ENCODE measurements around the gene KCNQ1OT1. TPM values are rescaled to one million over a fixed set of nuclear protein-coding genes. Genes with fewer than 3 reads are reported as not detected.

Gene KCNQ1OT1
- total RNA-seq, 1 donor from 2014 or later = 0.53 TPM

- no peak for DNase-seq (ENCODE audit: low read depth, low spot score)
These were observed 126.4 kb downstream of the KCNQ1OT1 start for GRCh38 chr11:2573240-2574042.

- no peak for DNase-seq (ENCODE audit: low read depth, low spot score)
These were observed 127.1 kb downstream of the KCNQ1OT1 start for GRCh38 chr11:2572491-2573239.

- no peak for DNase-seq (ENCODE audit: low read depth, low spot score)
These were observed 128.1 kb downstream of the KCNQ1OT1 start for GRCh38 chr11:2571598-2572281.

- no peak for DNase-seq (ENCODE audit: low read depth, low spot score)
These were observed 128.8 kb downstream of the KCNQ1OT1 start for GRCh38 chr11:2570841-2571597.

GRCh38 chr11:2570211-2570811 lies 129.5 kb downstream of the KCNQ1OT1 start:
- no peak for DNase-seq (ENCODE audit: low read depth, low spot score)

- DNase-seq (ENCODE audit: low read depth, low spot score) = no peak
These were observed 130.0 kb downstream of the KCNQ1OT1 start for GRCh38 chr11:2569731-2570210.

GRCh38 chr11:2569321-2569721 lies 130.5 kb downstream of the KCNQ1OT1 start:
- no peak for DNase-seq (ENCODE audit: low read depth, low spot score)

GRCh38 chr11:2567026-2567671 lies 132.6 kb downstream of the KCNQ1OT1 start:
- no peak for DNase-seq (ENCODE audit: low read depth, low spot score)

GRCh38 chr11:2566223-2567025 lies 133.4 kb downstream of the KCNQ1OT1 start:
- no peak for DNase-seq (ENCODE audit: low read depth, low spot score)

GRCh38 chr11:2565447-2566222 lies 134.2 kb downstream of the KCNQ1OT1 start:
- no peak for DNase-seq (ENCODE audit: low read depth, low spot score)

- no peak for DNase-seq (ENCODE audit: low read depth, low spot score)
These were observed 135.0 kb downstream of the KCNQ1OT1 start for GRCh38 chr11:2564588-2565425.

GRCh38 chr11:2564008-2564530 lies 135.7 kb downstream of the KCNQ1OT1 start:
- no peak for DNase-seq (ENCODE audit: low read depth, low spot score)

- no peak for DNase-seq (ENCODE audit: low read depth, low spot score)
These were observed 136.4 kb downstream of the KCNQ1OT1 start for GRCh38 chr11:2563213-2564007.

GRCh38 chr11:2562890-2563212 lies 136.9 kb downstream of the KCNQ1OT1 start:
- DNase-seq (ENCODE audit: low read depth, low spot score) = no peak

GRCh38 chr11:2561696-2562581 lies 137.9 kb downstream of the KCNQ1OT1 start:
- no peak for DNase-seq (ENCODE audit: low read depth, low spot score)
